GM19351 (cell line): Measurements from ENCODE around the gene NBEA.

Source experiments
- ATAC-seq: cut with Tn5 transposase; IDR thresholded peaks from one replicate; pipeline ENCODE4 v1.9.1; 2021; ENCODE audit warnings: mild to moderate bottlenecking, moderate library complexity; ENCODE audit not compliant: unreplicated experiment

NBEA gene

GRCh38 chr13:35498231-35498630, 556.2 kb downstream of the NBEA start:
- ATAC-seq = no peak

DNA sequence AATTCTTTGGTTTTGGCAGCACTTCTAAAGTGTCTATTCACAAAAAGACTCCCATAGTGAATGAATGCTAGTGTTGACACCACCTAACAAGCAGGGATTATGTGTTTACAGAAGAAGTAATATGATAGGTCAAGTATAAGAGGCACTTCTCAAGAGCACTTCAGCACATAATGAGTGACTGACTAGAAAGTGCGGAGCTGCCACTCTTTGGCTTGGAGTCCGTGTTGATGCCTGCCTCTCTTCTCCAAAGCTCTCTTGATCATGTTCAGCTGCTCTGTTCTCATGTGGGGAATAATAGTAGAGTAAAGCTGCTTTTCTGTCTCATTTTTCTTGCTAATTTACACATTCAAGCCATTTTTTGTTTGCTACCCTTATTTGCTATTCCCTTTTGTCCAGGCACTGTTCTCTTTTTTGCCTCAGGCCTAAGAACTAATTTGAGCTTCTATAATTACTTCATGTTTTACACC, 557.2 kb downstream of the NBEA start:
- no peak for ATAC-seq

- no peak for ATAC-seq
These were observed 557.6 kb downstream of the NBEA start for GRCh38 chr13:35499676-35500075.

GRCh38 chr13:35500144-35500543, 558.1 kb downstream of the NBEA start:
- ATAC-seq = no peak

DNA sequence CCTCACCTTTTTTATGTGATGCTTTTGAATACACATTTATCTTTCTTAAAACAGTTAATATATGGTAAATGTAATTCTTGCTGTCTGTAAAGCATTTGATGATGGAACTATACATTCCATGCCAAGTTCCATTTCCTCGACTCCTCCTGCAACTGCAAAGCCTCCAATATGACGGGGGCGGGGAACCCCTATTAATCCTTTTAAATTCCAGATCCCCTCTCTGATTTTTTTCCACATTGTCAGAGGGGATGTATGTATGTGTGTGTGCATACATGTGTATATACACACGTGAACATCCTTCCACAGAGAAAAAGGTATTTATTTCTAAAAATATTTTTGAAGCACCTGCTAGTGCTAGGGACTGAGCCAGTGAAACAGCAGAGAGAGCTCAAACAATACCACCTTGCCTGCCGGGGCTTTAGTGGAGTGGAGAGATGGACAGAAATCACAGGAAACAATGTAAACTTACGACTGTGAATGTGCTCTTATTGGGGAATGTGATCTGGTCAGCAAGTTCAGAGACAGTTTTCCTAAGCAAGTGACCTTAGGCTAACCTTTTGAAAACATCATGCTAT, 559.7 kb downstream of the NBEA start:
- no peak for ATAC-seq

DNA sequence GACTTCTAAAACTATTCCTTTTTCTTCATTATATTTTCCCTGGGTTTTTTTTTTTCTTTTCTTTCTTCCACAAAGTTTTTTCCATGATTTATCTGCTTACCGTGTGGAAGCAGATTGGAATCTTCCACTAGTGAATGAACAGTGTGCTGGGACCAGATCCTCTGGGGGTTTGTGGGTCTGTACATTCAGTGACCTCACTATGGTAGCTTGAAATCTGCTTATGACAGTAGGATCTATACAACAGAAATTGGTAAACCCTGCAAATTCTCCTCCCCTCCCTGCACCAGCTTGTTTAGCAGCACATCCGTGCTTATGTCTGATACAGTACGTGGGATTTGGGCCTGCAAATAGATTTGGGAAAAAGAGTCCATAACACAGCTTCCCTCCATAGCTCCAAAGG, 560.4 kb downstream of the NBEA start:
- no peak for ATAC-seq

- no peak for ATAC-seq
These were observed 570.3 kb downstream of the NBEA start for GRCh38 chr13:35512271-35512920.

- ATAC-seq = no peak
These were observed 572.0 kb downstream of the NBEA start for GRCh38 chr13:35514061-35514477.

DNA sequence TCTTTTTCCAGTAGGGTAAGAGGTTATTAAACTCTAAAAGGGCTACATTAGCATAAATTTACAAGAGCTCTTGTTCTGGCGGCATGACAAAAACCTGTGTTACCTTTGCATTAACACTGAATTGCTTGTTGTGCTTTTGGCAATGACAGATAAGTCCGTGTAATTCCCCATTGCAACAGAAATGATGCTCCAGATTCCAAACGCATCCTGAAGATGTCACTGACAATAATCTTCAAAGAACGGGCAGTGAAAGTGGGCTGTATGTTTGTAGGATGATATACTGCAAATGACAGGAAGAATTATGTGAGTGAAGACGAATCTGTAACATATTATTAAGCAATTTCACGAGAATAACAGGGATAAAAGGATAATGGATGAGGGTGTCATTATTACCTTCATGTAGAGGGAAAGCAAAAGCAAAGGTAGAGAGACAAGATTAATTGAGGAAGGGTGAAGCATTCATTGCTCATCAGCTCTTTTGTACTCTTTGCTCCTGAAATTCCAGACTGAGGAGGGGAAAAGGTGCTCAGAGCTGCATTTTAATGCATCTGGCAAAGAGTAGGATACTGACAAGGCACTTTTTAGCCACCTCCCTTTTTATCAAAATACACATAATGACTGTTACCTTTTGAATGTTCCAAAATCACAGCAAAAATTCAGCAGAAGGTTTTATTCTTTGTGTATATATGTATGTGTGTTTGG, 572.9 kb downstream of the NBEA start:
- no peak for ATAC-seq

DNA sequence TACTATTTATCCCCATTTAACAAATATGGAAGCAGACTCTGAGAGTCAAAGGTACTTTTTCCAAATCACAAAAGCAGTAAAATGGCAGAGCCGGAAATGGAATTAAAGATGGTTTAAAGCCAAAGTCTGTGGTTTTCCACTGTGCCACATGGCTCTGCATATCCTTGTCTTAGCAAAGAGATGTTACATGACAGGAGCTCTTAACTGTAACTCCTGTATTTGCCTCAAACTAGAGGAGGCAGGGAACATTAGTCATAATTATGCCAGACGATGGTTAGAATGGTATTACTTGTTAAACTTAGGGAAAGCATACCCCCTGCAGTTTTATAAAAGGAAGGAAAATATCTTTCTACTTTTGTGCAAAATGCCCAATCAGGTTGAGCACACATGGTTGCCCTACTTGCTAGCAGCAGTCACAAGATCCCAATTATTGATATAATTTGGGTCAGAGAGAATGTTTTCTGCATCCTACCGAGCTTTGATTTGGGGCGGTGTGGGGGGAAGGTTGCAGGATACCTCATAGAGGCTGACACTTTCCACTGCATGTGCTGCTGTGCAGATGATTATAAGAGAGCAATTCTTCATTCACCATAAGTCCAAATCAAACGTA, 576.4 kb downstream of the NBEA start:
- no peak for ATAC-seq

DNA sequence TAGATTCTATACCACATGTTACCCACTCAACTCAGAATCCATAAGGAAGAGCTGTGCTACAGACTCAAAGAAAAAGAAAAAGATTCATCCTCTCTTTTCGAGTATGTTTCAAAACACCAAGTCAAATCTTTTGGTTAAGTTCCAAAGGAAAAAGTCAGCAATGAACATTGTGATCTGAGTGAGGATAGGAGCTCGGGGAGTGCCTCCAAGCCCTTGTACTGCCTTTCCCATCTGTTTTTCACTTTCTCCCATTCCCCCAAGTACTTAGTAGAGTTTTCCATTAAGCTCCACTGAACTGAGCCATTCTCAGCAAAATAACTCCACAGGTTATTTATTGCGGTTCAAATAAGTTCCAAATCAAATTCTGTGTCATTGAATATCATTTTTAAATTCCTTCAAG, 582.1 kb downstream of the NBEA start:
- no peak for ATAC-seq

DNA sequence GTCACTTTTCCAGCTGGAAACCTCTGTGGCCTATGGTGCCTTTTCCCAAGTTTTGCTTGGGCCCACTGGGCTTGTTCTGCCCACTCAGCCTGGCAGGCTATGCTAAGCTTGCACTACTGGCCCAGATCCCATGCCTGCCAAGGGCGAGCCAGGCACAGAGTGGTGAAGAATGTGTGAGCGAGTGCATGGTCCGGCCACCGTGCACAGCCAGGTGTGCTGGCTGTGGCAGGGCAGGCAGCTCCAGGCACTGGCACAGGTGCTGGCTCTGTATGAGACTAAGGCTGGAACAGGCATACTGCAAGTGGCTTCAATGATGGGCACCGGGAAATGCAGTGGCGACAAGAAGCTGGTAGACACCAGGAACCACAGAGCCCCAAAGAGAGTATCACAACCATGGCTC, 584.5 kb downstream of the NBEA start:
- ATAC-seq = no peak

DNA sequence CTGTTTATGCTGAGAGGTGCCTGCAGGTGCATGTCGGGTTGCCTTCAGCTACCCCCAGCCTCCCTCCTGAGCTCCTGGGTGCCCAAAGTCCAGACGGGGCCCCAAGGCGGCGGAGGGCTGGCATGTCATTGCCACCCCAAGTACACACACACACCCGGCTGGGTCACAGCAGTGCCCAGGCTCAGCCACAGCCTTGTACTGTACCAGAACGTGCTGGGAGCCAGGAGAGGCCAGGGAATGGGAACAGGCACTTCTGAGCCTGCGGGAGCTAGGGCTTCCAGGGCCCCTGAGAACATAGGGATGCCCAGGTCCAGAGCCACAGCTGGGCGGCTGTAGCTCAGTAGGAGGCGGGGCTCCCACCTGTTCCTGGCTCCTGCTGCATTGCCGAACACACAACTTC, 585.4 kb downstream of the NBEA start:
- ATAC-seq = no peak

- no peak for ATAC-seq
These were observed 588.1 kb downstream of the NBEA start for GRCh38 chr13:35530147-35530546.

DNA sequence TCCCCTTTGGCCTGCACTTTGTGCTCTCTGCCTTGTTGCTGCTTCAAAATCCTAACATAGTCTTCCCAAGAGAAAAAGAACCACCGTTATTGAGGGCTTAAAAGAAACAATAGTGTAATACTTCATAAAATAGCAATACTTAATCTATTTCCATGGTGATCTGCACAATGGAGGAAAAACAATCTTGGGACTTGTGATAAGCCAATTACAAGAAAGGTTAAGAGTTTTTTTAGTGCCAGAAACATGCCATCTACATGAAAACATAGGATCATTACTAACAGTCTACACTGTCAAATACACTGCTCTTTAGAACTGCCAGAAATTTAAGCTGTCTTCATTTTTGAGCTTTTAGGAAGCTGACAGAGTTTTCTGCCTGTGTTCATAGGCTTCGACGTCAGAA, 588.5 kb downstream of the NBEA start:
- no peak for ATAC-seq

DNA sequence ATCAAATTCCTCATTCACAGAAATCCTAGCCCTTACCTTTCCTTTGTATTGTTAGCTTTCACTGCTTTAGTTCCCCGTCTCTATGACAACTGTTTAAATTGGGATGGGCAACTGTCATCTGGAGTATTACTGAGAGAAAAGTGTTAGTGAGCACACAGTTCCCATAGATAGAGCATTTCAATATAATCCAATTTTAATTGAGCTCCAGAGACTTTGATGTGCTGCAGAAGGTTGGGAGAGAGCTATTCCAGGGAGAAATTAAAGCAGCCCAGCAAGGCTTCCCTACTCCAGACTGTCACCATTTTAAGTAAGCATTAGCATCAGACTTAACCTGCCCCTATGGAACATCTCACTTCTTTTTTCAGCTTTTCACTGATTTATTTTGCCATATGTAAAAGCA, 589.5 kb downstream of the NBEA start:
- ATAC-seq = no peak

- ATAC-seq = no peak
These were observed 592.3 kb downstream of the NBEA start for GRCh38 chr13:35534343-35534742.

- ATAC-seq = no peak
These were observed 606.7 kb downstream of the NBEA start for GRCh38 chr13:35548790-35549189.

GRCh38 chr13:35549481-35549880, 607.4 kb downstream of the NBEA start:
- ATAC-seq = no peak

GRCh38 chr13:35552172-35552844, 610.2 kb downstream of the NBEA start:
- no peak for ATAC-seq

DNA sequence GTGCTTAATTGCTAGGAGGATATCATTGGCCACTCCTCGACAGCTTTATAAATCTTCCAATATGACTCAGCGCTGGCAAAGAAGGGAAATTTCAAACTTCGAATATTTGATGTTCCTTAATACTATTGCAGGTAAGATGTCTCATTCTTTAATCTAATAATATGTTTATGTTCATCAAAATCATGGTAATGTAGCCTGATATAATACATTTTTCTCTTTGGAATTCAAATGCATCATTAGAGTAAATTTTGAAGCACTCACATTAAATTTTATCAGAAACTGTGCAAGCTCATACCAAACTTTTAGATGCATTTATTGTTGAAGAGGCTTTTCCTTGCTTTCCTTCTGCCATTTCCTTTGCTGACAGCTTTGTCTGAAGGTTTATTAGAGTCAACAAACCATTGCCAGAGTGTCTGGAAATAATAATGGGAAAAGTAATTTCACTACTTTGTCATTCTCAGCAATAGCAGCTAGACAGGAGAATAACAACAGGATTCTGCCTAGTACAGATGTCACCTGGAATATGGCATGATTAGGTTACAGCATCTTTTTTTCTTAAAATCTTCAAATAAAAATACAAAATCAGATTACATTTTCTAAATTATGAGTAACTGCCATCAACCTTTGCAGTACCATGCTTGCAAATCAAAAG, 613.0 kb downstream of the NBEA start:
- no peak for ATAC-seq
